Stomach (tissue), 9 donors: ENCODE results near the gene DVL3. TPM values are rescaled to one million over a fixed set of nuclear protein-coding genes. Genes with fewer than 3 reads are reported as not detected.

Experiments used
- DNase-seq, 2 donors: peaks; one replicate each; pipeline versions ENCODE4 v3.0.0 to v3.0.0-alpha.2; 2013 to 2019
- H3K27ac ChIP-seq, 5 donors: fragments of 200-600 bp in 4 of 5; sonication (generic) in 4 of 5; one replicate each; pipeline ENCODE4 v1.5.1; 2013 to 2019; ENCODE audit warnings: mild to moderate bottlenecking in 1 of 5, moderate library complexity in 1 of 5
- H3K27me3 ChIP-seq, 3 donors: fragments of 200-600 bp; sonication (generic); one replicate each; pipeline ENCODE4 v1.5.1; 2017 to 2019; ENCODE audit warnings: mixed run types in 1 of 3
- H3K36me3 ChIP-seq, 4 donors: fragments of 200-600 bp; sonication (generic); 1 replicate in 3 of 4; 2 replicates in 1 of 4; pipeline ENCODE4 v1.5.1; 2016 to 2019
- H3K4me1 ChIP-seq, 4 donors: fragments of 200-600 bp; sonication (generic); one replicate each; pipeline ENCODE4 v1.5.1; 2016 to 2019
- H3K4me3 ChIP-seq, 4 donors: fragments of 200-600 bp; sonication (generic) in 3 of 4; one replicate each; pipeline ENCODE4 v1.5.1; 2016 to 2019; ENCODE audit warnings: mild to moderate bottlenecking in 1 of 4
- H3K9me3 ChIP-seq, 4 donors: fragments of 200-600 bp; sonication (generic); one replicate each; pipeline ENCODE4 v1.5.1; 2016 to 2019
- EP300 ChIP-seq: sonication (generic); formaldehyde crosslinking; IDR thresholded peaks from one replicate; pipeline ENCODE4 v1.6.1; 2017; ENCODE audit warnings: antibody characterized with exemption
- POLR2A ChIP-seq, 4 donors: fragments of 450-650 bp; IDR thresholded peaks; one replicate each; pipeline ENCODE4 v1.6.1; 2016; ENCODE audit warnings: antibody characterized with exemption in 4 of 4, control low read depth in 2 of 4, mild to moderate bottlenecking in 1 of 4, moderate library complexity in 1 of 4
- POLR2AphosphoS5 ChIP-seq, 3 donors: sonication (generic); formaldehyde crosslinking; IDR thresholded peaks; one replicate each; pipeline ENCODE4 v1.6.1; 2016; ENCODE audit warnings: antibody characterized with exemption in 3 of 3
- WGBS, 5 donors: extraction: QIAGEN DNeasy Blood & Tissue Kit in 3 of 5; methylation state at CpG; one replicate each; pipeline versions ENCODE4 v1.1.5 to v1.1.7; 2013 to 2018; 5-methylcytosine and 5-hydroxymethylcytosine counted together
- intact Hi-C: fragments of 100-400 bp; cut with DNase I; formaldehyde crosslinking; loops from one replicate; pipeline ENCODE4 v1.15.1; 2023; ENCODE audit warnings: low total_unique reads
- polyA plus RNA-seq, 3 donors: library from polyadenylated mRNA; stranded (reverse); fragments of 200-250 nt; gene quantifications; one replicate each; pipeline ENCODE4 v1.2.3, GENCODE V29; 2013
- total RNA-seq, 5 donors: library from RNA; depleted of rRNA; stranded (reverse); fragments of >200 nt; gene quantifications; one replicate each; pipeline versions ENCODE4 v1.1.0 to v1.2.3, GENCODE V29; 2014 to 2016
- TF ChIP-seq, protein P1 (sequence below), 7 experiments: fragments of 450-650 bp in 4 of 7; fragments of 200-600 bp in 3 of 7; sonication (generic) in 3 of 7; IDR thresholded peaks; one replicate each; pipeline ENCODE4 v1.5.1; 2016 to 2019; ENCODE audit warnings: antibody characterized with exemption in 7 of 7, control low read depth in 2 of 7, mild to moderate bottlenecking in 1 of 7
- donor health status: healthy with polysubstance abuse.
- donor health status: Bipolar disorder and iron deficiency.
- donor health status: healthy.

The DVL3 gene
- total and polyA plus RNA-seq, 8 donors = 21.2 to 107 (median 40.2) TPM

- Histone ChIP-seq H3K27ac (peak overlapping the region; percentile 91 to 94 (median 93)), H3K36me3 (peaks cover 0 to 21% (median 18%) of the 10 kb centered on the region in 4 donors), H3K4me3 (peak overlapping the region; percentile 84 to 98 (median 94)), H3K9me3 (no peaks in the 10 kb centered on the region), H3K4me1 (peaks cover 21 to 35% (median 28%) of the 10 kb centered on the region in 4 donors), H3K27me3 (no peaks in the 10 kb centered on the region)
- peak; percentile 84 to 94 for DNase-seq
- intact Hi-C loops = loop anchor here (10.0 kb wide), 1 partner anchor 239 kb away; no protein-coding TSS in a partner anchor
- no peak for TF ChIP-seq EP300
- no peak for TF ChIP-seq POLR2A (IDR thresholded peaks at IDR 0.05)
- TF ChIP-seq POLR2AphosphoS5 (IDR thresholded peaks at IDR 0.05) = peak; percentile 65 to 75 (median 65)
- TF ChIP-seq, protein P1, sequence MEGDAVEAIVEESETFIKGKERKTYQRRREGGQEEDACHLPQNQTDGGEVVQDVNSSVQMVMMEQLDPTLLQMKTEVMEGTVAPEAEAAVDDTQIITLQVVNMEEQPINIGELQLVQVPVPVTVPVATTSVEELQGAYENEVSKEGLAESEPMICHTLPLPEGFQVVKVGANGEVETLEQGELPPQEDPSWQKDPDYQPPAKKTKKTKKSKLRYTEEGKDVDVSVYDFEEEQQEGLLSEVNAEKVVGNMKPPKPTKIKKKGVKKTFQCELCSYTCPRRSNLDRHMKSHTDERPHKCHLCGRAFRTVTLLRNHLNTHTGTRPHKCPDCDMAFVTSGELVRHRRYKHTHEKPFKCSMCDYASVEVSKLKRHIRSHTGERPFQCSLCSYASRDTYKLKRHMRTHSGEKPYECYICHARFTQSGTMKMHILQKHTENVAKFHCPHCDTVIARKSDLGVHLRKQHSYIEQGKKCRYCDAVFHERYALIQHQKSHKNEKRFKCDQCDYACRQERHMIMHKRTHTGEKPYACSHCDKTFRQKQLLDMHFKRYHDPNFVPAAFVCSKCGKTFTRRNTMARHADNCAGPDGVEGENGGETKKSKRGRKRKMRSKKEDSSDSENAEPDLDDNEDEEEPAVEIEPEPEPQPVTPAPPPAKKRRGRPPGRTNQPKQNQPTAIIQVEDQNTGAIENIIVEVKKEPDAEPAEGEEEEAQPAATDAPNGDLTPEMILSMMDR (IDR thresholded peaks at IDR 0.05) = peak in 1 of 7 experiments; percentile 8
- WGBS, 5 donors = 1 to 2% (median 1%) methylated on average over 33 to 37 of the region's 37 CpGs
Observed at GRCh38 chr3:184133840-184134745, 21.1 kb upstream of the DVL3 start.

DNA sequence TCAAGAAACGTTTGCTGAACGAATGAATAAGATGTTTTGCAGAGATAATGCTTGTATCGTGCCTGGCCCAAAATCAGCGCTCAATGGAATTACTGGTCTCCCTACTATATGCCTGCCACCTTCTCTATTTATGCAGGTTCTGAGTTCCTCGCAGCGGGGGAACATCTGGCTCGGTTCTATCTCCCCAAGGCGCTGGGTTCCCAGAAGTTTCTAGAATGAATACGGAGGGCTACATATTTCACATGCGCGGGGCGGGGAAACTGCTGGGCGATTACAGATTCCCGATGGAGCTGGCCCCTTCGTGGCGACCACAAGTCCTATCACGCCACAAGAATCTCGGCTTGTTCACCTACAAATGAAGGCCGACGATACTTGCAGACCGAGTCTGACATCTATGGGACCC lies 20.4 kb upstream of the DVL3 start:
- intact Hi-C loops = loop anchor here (10.0 kb wide), 1 partner anchor 240 kb away; no protein-coding TSS in a partner anchor
- Histone ChIP-seq H3K9me3 (no peaks in the 10 kb centered on the region), H3K4me3 (peak overlapping the region; percentile 84 to 98 (median 94)), H3K27ac (peak overlapping the region; percentile 91 to 94 (median 93)), H3K27me3 (no peaks in the 10 kb centered on the region), H3K4me1 (peaks cover 21 to 35% (median 28%) of the 10 kb centered on the region in 4 donors), H3K36me3 (peaks cover 5 to 28% (median 24%) of the 10 kb centered on the region in 4 donors)
- WGBS, 5 donors = 0 to 5% (median 0%) methylated on average over 9 to 21 of the region's 21 CpGs
- DNase-seq = peak in 1 of 2 donors; percentile 35
- TF ChIP-seq POLR2A (IDR thresholded peaks at IDR 0.05) (no peak), EP300 (no peak), POLR2AphosphoS5 (IDR thresholded peaks at IDR 0.05) (no peak)
- TF ChIP-seq, protein P1 (IDR thresholded peaks at IDR 0.05) = no peak

DNA sequence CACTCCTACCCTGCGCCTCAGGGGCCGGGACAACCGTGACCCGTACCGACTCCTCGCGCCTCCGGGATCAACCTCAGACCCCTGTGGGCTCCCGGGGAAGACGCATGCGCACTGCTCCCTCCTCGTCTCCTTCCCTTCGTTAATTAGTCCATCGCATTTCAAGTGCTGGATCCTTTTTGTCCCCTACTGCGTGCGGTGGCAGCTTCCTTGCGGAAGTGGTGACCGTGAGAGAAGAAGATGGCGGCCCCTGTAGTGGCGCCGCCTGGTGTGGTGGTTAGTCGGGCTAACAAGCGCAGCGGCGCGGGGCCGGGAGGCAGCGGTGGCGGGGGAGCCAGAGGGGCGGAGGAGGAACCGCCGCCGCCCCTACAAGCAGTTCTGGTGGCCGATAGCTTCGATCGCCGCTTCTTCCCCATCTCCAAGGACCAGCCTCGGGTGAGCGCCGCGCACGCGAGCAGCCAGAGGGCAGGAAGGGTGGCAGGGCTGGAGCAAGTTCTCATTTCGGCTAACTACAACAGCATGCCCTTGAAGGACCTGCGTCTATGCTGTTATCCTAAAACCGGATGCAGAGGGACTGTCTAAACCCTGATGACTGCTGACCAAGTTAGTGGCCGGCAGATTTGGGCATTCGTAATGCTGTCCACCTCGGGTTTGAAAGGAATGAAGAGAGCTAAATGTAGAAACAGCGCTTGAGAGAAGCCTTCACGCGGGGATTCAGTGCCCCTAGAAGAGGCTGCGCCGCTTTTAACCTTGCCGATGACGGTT lies 19.8 kb upstream of the DVL3 start, which contains the start of gene EIF2B5:
Gene EIF2B5, plus strand, starts transcription at position 210 of the 762 bp plus-strand sequence. Its CDS starts 28 bp downstream, at position 238.
- peaks cover 21 to 35% (median 28%) of the 10 kb centered on the region in 4 donors for H3K4me1 ChIP-seq
- H3K4me3 ChIP-seq = peak within 1 kb of the TSS; percentile 84 to 98 (median 94)
- TF ChIP-seq POLR2AphosphoS5 (IDR thresholded peaks at IDR 0.05) = peak; percentile 92 to 98 (median 94)
- TF ChIP-seq, protein P1 (IDR thresholded peaks at IDR 0.05) = peak in 3 of 7 experiments; percentile 15 to 43 (median 36)
- TF ChIP-seq EP300 = no peak
- no peaks in the 10 kb centered on the region for H3K9me3 ChIP-seq
- H3K36me3 ChIP-seq = peaks cover 11 to 33% (median 30%) of the 10 kb centered on the region in 4 donors
- WGBS, 5 donors = 0 to 1% (median 1%) methylated on average over 40 to 56 of the region's 56 CpGs
- intact Hi-C loops = loop anchor here (10.0 kb wide), 1 partner anchor 241 kb away; no protein-coding TSS in a partner anchor
- H3K27ac ChIP-seq = peak within 1 kb of the TSS; percentile 91 to 94 (median 93)
- DNase-seq = peak; percentile 91 to 97
- H3K27me3 ChIP-seq = no peaks in the 10 kb centered on the region

DNA sequence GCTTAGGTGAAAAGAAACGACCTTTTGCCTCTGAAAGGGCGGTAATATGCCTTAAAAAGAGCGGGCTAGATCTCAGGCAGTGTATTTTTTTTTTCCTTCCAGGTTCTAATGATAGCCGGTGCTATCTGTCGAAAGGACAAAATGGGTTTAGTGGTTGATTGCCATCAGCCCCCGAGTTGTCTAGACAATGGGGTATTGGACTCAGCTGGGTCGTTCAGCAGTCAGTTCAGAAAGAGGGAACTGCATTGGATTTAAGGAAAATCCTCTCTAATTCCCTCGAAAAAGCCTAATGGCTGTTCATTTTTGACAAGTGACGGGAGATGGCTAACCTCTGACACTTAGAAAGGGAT lies 19.3 kb upstream of the DVL3 start:
- intact Hi-C loops = loop anchor here (10.0 kb wide), 1 partner anchor 241 kb away; no protein-coding TSS in a partner anchor
- Histone ChIP-seq H3K4me3 (peak overlapping the region; percentile 84 to 98 (median 94)), H3K27ac (peak overlapping the region; percentile 91 to 94 (median 93)), H3K36me3 (peaks cover 16 to 39% (median 36%) of the 10 kb centered on the region in 4 donors), H3K27me3 (no peaks in the 10 kb centered on the region), H3K4me1 (peaks cover 21 to 35% (median 28%) of the 10 kb centered on the region in 4 donors), H3K9me3 (no peaks in the 10 kb centered on the region)
- WGBS, 5 donors = 2 to 3% (median 2%) methylated on average over 9 of the region's 9 CpGs
- TF ChIP-seq POLR2A (IDR thresholded peaks at IDR 0.05) = no peak
- TF ChIP-seq POLR2AphosphoS5 (IDR thresholded peaks at IDR 0.05) = no peak
- no peak for TF ChIP-seq EP300
- TF ChIP-seq, protein P1 (IDR thresholded peaks at IDR 0.05) = no peak
- no peak for DNase-seq
